ENCODE data around the gene PF4V1.

GRCh38 chr4:73844345-73844744 is 8.8 kb upstream of the PF4V1 start:
- TF ChIP-seq POLR2AphosphoS5 (IDR thresholded peaks at IDR 0.05; ENCODE audit: low read depth, low read length): no peak
- TF ChIP-seq REST (IDR thresholded peaks at IDR 0.05; ENCODE audit: insufficient read depth in 1 of 2, low read depth in 2 of 2, low read length in 2 of 2): no peak
- TF ChIP-seq TAF1 (IDR thresholded peaks at IDR 0.05; ENCODE audit: borderline replicate concordance, insufficient read depth, low read length): no peak

Measured in PFSK-1 (cell line).